ENCODE measurements around the gene MTHFD2L. TPM values are rescaled to one million over a fixed set of nuclear protein-coding genes. Genes with fewer than 3 reads are reported as not detected.

MTHFD2L gene
- total and polyA plus RNA-seq, 2 donors (not counting 3 experiments of a cell fraction or from before 2014, with no cell fraction given) = 6.9 to 15.2 TPM

DNA sequence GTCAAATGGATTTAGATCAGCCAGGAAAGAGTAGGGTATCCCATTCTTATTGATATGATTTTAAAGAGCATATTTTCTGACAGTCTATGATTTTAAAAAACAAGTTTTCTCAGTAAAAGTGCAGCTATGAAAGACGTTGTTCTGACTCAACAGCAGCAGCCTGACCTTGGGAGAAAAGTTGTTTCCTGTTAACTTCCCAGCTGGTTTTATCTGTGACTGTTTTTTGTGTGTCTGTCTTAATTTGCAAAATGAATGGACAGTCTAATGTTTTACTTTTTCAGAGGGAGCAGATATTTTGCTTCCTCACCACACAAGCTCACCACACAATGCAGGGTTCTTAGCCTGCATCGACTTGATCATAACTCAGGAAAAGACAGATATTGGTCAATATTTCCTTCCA, 764 bp upstream of the MTHFD2L start:
- Histone ChIP-seq H3K79me2 (ENCODE audit: control insufficient read depth, insufficient read depth, low read length) (peaks cover 35% of the 10 kb centered on the region), H3K36me3 (ENCODE audit: control insufficient read depth in 2 of 2, extremely low read depth in 1 of 2, insufficient read depth in 2 of 2, low read length in 2 of 2) (peaks cover 0 to 4% of the 10 kb centered on the region in 2 experiments), H3K4me3 (replicated peaks in 1 of 3; ENCODE audit: insufficient read depth in 1 of 3, low read depth in 1 of 3, low read length in 3 of 3) (peak overlapping the region in 2 of 3 experiments; percentile 76 to 97), H3K4me2 (ENCODE audit: insufficient read depth, low read length) (peak overlapping the region; percentile 99), H3K27me3 (ENCODE audit: control insufficient read depth in 2 of 2, insufficient read depth in 2 of 2, low read length in 2 of 2) (no peaks in the 10 kb centered on the region), H3K9me1 (replicated peaks; ENCODE audit: control insufficient read depth, extremely low read depth, insufficient read depth, low read length) (no peaks in the 10 kb centered on the region), H3K4me1 (ENCODE audit: control insufficient read depth, extremely low read depth, insufficient read depth, low read length) (peaks cover 29% of the 10 kb centered on the region), H4K20me1 (replicated peaks; ENCODE audit: control insufficient read depth, extremely low read depth, insufficient read depth, low read length) (no peaks in the 10 kb centered on the region), H2AFZ (ENCODE audit: low read depth, low read length) (peak overlapping the region; percentile 11), H3K9me3 (replicated peaks; ENCODE audit: control insufficient read depth, insufficient read depth, low read length) (no peaks in the 10 kb centered on the region), H3K27ac (ENCODE audit: insufficient read depth, low read depth, low read length) (peak overlapping the region; percentile 90), H3K9ac (replicated peaks; ENCODE audit: extremely low read depth, insufficient read depth, low read length) (peak overlapping the region; percentile 92)
- ChIA-PET POLR2A (interaction anchor here (1.0 kb wide), 1 partner anchor 62 kb away, joined by 4 read pairs; no protein-coding TSS in a partner anchor), CTCF (interaction anchor here (0.9 to 1.7 kb wide), 4 partner anchors 22 to 119 kb away, joined by 3 to 7 read pairs (median 5); partner anchors contain the start of genes CXCL2 and CXCL3)
- TF ChIP-seq JUN (IDR thresholded peaks at IDR 0.05; ENCODE audit: borderline replicate concordance, insufficient read depth, insufficient read length, low read depth) = no peak
- peak; percentile 49 for TF ChIP-seq FOS (IDR thresholded peaks at IDR 0.05; ENCODE audit: borderline replicate concordance, insufficient read depth, low read length)
- DNase-seq (ENCODE audit: low read depth, low spot score) (peak; percentile 85), FAIRE-seq (peak; percentile 90)
- dilution Hi-C loops (cut with MboI; ENCODE audit: extremely low pct_ligation_motif_present, low sequenced_read_pairs) (no loop called here), intact Hi-C loops (cut with micrococcal nuclease) (loop anchor here (1.0 to 2.0 kb wide), 4 partner anchors 48 to 898 kb away; partner anchors contain the start of genes ANKRD17 and CXCL8)
- BruUV-seq (replicated peaks) = no TSS peak

DNA sequence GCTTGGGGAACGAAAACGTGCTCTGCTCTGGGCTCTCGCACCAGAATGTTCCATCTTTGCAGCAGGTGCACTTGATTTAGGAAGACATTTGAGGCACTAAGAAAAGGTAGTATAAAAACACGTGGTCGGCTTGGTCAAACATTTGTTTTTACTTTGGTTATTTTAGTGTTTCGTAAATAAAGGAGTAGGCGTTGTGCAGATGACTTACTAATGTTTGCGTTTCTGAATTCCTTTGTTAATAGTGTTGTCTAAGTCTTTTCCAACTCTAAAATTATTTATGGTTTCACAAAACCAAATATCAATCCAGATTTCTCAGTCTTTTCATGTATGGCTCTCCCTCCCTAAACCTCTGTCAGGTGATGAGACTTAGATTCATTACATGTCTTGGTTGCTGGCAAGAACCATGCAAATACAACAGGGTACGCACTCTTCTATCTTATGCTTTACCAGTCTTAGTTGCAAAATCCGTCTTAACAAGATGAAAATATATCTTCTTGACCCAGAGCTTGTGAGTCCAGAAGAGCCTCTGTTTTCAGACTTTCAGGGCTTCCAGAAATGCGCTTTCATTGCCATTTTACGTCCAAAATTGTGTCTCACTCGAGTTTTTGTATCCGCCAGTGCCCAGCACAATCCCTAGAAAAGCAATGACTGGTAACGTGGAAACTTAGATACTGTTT, 686 bp downstream of the MTHFD2L start:
- CTCF ChIA-PET = interaction anchor here (0.6 to 0.9 kb wide), 2 partner anchors 30 to 70 kb away, joined by 5 read pairs; no protein-coding TSS in a partner anchor
- H3K4me1 ChIP-seq (ENCODE audit: control insufficient read depth, extremely low read depth, insufficient read depth, low read length) = peaks cover 29% of the 10 kb centered on the region
- no peaks in the 10 kb centered on the region for H3K9me3 ChIP-seq (replicated peaks; ENCODE audit: control insufficient read depth, insufficient read depth, low read length)
- DNase-seq (ENCODE audit: low read depth, low spot score) (peak; percentile 56), FAIRE-seq (no peak)
- POLR2A ChIA-PET = no interaction called here
- H3K36me3 ChIP-seq (ENCODE audit: control insufficient read depth in 2 of 2, extremely low read depth in 1 of 2, insufficient read depth in 2 of 2, low read length in 2 of 2) = peaks cover 0 to 4% of the 10 kb centered on the region in 2 experiments
- H3K27me3 ChIP-seq (ENCODE audit: control insufficient read depth in 2 of 2, insufficient read depth in 2 of 2, low read length in 2 of 2) = no peaks in the 10 kb centered on the region
- TSS peak; percentile 35 for BruUV-seq (replicated peaks)
- peak overlapping the region; percentile 73 to 97 (median 76) for H3K4me3 ChIP-seq (replicated peaks in 1 of 3; ENCODE audit: insufficient read depth in 1 of 3, low read depth in 1 of 3, low read length in 3 of 3)
- H3K27ac ChIP-seq (ENCODE audit: insufficient read depth, low read depth, low read length) = peak overlapping the region; percentile 90
- no peaks in the 10 kb centered on the region for H4K20me1 ChIP-seq (replicated peaks; ENCODE audit: control insufficient read depth, extremely low read depth, insufficient read depth, low read length)
- peak overlapping the region; percentile 92 for H3K9ac ChIP-seq (replicated peaks; ENCODE audit: extremely low read depth, insufficient read depth, low read length)
- TF ChIP-seq POLR2A (IDR thresholded peaks at IDR 0.05; ENCODE audit: low read depth, low read length) (no peak), FOS (IDR thresholded peaks at IDR 0.05; ENCODE audit: borderline replicate concordance, insufficient read depth, low read length) (no peak)
- TF ChIP-seq, protein P1, sequence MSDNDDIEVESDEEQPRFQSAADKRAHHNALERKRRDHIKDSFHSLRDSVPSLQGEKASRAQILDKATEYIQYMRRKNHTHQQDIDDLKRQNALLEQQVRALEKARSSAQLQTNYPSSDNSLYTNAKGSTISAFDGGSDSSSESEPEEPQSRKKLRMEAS (IDR thresholded peaks at IDR 0.05; ENCODE audit: insufficient read depth, insufficient read length) = peak; percentile 54
- H3K79me2 ChIP-seq (ENCODE audit: control insufficient read depth, insufficient read depth, low read length) = peaks cover 36% of the 10 kb centered on the region
- no peak overlapping the region for H2AFZ ChIP-seq (ENCODE audit: low read depth, low read length)
- H3K4me2 ChIP-seq (ENCODE audit: insufficient read depth, low read length) = peak overlapping the region; percentile 99
- intact Hi-C loops (cut with micrococcal nuclease) = loop anchor here (2.0 kb wide), 1 partner anchor 70 kb away; no protein-coding TSS in a partner anchor
- dilution Hi-C loops (cut with MboI; ENCODE audit: extremely low pct_ligation_motif_present, low sequenced_read_pairs) = no loop called here
- H3K9me1 ChIP-seq (replicated peaks; ENCODE audit: control insufficient read depth, extremely low read depth, insufficient read depth, low read length) = no peaks in the 10 kb centered on the region
